ENCODE results near the gene ADARB2. TPM values are rescaled to one million over a fixed set of nuclear protein-coding genes. Genes with fewer than 3 reads are reported as not detected.

The ADARB2 gene
- total and polyA plus RNA-seq, 2 experiments from 2014 or later: 2.0 to 5.0 TPM

DNA sequence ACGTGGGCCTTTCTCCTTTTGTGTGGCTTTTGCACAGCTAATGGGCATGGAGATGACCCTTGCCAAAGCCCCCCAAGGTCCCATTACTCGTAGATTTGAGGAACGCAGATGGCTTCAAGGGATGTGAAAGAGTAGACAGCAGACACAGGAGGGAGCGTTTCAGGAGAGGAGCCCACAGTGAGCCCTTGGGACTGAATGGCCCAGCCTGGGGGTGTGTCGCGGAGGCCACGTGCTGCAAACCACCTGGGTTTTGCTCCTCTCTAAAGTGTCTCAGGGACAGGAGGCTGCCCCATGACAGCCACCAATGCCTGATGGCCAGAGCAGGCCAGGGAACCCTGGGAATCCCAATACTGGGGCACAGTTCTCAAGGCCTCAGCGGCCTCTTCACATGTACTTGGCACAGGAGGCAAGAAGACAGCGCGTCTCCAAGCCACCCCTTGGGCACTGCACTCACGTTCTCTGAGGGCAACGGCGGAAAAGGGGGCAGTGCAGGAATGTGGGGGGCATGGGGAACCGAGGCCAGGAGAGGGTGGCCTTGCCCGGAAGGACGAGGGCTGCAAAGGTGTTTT lies 495.9 kb downstream of the ADARB2 start:
- H3K79me2 ChIP-seq (replicated peaks; ENCODE audit: insufficient read depth): no peaks in the 10 kb centered on the region
- H3K27me3 ChIP-seq (ENCODE audit: insufficient read depth): no peaks in the 10 kb centered on the region
- peaks cover 3% of the 10 kb centered on the region; the same call in 2 of the 3 replicates for H3K9me3 Mint-ChIP-seq
- peaks cover 5% of the 10 kb centered on the region; the same call in 1 of the 3 replicates for H3K4me1 Mint-ChIP-seq
- peaks cover 8% of the 10 kb centered on the region for H3F3A ChIP-seq (replicated peaks; ENCODE audit: low read depth)
- H3K36me3 Mint-ChIP-seq (ENCODE audit: low read depth): no peaks in the 10 kb centered on the region
- H2AFZ ChIP-seq: no peak overlapping the region
- H3K4me3 Mint-ChIP-seq: no peak overlapping the region
- H3K27ac ChIP-seq (ENCODE audit: low read depth): no peak overlapping the region
- no peak; the same call in 2 of the 3 replicates for ATAC-seq
- DNase-seq (ENCODE audit: low spot score): no peak
- peaks cover 16% of the 10 kb centered on the region for H3K27me3 Mint-ChIP-seq (ENCODE audit: insufficient read depth, low read depth, poor library complexity)
- H3K4me1 ChIP-seq (ENCODE audit: insufficient read depth): 0 out of 2 replicates have a peak, but pooled peaks cover 6% of the 10 kb centered on the region
- H3K4me3 ChIP-seq: no peak overlapping the region
- H4K20me1 ChIP-seq (replicated peaks; ENCODE audit: insufficient read depth): no peaks in the 10 kb centered on the region
- H3K9me2 ChIP-seq (ENCODE audit: insufficient read depth): no peaks in the 10 kb centered on the region
- TF ChIP-seq NANOG (IDR thresholded peaks at IDR 0.05; ENCODE audit: borderline replicate concordance): no peak
- no peak for TF ChIP-seq REST (IDR thresholded peaks at IDR 0.05; ENCODE audit: unreplicated experiment)
- TF ChIP-seq STAT1 (IDR thresholded peaks at IDR 0.05; ENCODE audit: unreplicated experiment): no peak
- no peak for TF ChIP-seq ZNF114 (CRISPR knock-in tag; IDR thresholded peaks at IDR 0.05)
- TF ChIP-seq CTCF (conservative IDR thresholded peaks at IDR 0.05; ENCODE audit: low read depth in 2 of 2): no peak
- TF ChIP-seq POLR2AphosphoS5 (IDR thresholded peaks at IDR 0.05; ENCODE audit: low read depth): no peak
- no peak for TF ChIP-seq JUNB (IDR thresholded peaks at IDR 0.05; ENCODE audit: unreplicated experiment)
- TF ChIP-seq EZH2phosphoT487 (IDR thresholded peaks at IDR 0.05; ENCODE audit: unreplicated experiment): no peak
- H3K4me2 ChIP-seq: no peak overlapping the region
- H3K36me3 ChIP-seq (ENCODE audit: insufficient read depth): no peaks in the 10 kb centered on the region
- H3K27ac Mint-ChIP-seq: no peak overlapping the region

DNA sequence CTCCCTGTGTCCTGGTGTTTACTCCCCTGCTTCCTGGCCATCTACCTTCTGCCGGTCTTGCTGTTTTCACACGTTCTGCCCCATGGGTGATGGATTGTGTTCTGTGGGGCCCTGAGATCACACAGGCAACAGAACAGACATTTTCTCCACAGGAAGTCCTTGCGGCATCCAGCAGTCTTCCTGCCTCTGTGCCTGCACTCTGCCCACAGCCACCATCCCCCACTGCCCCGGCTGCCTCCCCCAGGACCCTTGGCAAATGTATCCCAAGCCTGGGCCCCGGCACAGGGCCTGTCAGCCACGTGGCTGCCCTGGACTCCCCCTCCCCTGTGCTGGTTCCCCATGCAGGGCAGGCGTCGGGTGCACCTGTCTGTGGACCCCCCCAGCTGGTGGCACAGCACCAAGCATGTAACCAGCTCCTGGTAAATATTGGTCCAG lies 497.0 kb downstream of the ADARB2 start:
- Histone ChIP-seq H3K4me3 (peak overlapping the region; percentile 49; the same call in 1 of the 2 replicates), H3K79me2 (replicated peaks; ENCODE audit: insufficient read depth) (no peaks in the 10 kb centered on the region), H4K20me1 (replicated peaks; ENCODE audit: insufficient read depth) (no peaks in the 10 kb centered on the region), H3K4me2 (peak overlapping the region; percentile 70), H3F3A (replicated peaks; ENCODE audit: low read depth) (peaks cover 8% of the 10 kb centered on the region), H3K27me3 (ENCODE audit: insufficient read depth) (no peaks in the 10 kb centered on the region), H3K4me1 (ENCODE audit: insufficient read depth) (0 out of 2 replicates have a peak, but pooled peaks cover 6% of the 10 kb centered on the region), H3K36me3 (ENCODE audit: insufficient read depth) (no peaks in the 10 kb centered on the region), H3K27ac (ENCODE audit: low read depth) (peak overlapping the region; percentile 97), H3K9me2 (ENCODE audit: insufficient read depth) (no peaks in the 10 kb centered on the region), H2AFZ (no peak overlapping the region)
- ATAC-seq: peak; percentile 83
- Mint-ChIP-seq H3K27ac (peak overlapping the region; percentile 60), H3K9me3 (peaks cover 3% of the 10 kb centered on the region; the same call in 2 of the 3 replicates), H3K27me3 (ENCODE audit: insufficient read depth, low read depth, poor library complexity) (peaks cover 16% of the 10 kb centered on the region), H3K4me1 (peaks cover 5% of the 10 kb centered on the region; the same call in 1 of the 3 replicates), H3K36me3 (ENCODE audit: low read depth) (no peaks in the 10 kb centered on the region), H3K4me3 (peak overlapping the region; percentile 71)
- peak; percentile 76 for DNase-seq (ENCODE audit: low spot score)
- TF ChIP-seq EZH2 (IDR thresholded peaks at IDR 0.05; ENCODE audit: low read depth, unreplicated experiment): no peak
- TF ChIP-seq, protein P1, sequence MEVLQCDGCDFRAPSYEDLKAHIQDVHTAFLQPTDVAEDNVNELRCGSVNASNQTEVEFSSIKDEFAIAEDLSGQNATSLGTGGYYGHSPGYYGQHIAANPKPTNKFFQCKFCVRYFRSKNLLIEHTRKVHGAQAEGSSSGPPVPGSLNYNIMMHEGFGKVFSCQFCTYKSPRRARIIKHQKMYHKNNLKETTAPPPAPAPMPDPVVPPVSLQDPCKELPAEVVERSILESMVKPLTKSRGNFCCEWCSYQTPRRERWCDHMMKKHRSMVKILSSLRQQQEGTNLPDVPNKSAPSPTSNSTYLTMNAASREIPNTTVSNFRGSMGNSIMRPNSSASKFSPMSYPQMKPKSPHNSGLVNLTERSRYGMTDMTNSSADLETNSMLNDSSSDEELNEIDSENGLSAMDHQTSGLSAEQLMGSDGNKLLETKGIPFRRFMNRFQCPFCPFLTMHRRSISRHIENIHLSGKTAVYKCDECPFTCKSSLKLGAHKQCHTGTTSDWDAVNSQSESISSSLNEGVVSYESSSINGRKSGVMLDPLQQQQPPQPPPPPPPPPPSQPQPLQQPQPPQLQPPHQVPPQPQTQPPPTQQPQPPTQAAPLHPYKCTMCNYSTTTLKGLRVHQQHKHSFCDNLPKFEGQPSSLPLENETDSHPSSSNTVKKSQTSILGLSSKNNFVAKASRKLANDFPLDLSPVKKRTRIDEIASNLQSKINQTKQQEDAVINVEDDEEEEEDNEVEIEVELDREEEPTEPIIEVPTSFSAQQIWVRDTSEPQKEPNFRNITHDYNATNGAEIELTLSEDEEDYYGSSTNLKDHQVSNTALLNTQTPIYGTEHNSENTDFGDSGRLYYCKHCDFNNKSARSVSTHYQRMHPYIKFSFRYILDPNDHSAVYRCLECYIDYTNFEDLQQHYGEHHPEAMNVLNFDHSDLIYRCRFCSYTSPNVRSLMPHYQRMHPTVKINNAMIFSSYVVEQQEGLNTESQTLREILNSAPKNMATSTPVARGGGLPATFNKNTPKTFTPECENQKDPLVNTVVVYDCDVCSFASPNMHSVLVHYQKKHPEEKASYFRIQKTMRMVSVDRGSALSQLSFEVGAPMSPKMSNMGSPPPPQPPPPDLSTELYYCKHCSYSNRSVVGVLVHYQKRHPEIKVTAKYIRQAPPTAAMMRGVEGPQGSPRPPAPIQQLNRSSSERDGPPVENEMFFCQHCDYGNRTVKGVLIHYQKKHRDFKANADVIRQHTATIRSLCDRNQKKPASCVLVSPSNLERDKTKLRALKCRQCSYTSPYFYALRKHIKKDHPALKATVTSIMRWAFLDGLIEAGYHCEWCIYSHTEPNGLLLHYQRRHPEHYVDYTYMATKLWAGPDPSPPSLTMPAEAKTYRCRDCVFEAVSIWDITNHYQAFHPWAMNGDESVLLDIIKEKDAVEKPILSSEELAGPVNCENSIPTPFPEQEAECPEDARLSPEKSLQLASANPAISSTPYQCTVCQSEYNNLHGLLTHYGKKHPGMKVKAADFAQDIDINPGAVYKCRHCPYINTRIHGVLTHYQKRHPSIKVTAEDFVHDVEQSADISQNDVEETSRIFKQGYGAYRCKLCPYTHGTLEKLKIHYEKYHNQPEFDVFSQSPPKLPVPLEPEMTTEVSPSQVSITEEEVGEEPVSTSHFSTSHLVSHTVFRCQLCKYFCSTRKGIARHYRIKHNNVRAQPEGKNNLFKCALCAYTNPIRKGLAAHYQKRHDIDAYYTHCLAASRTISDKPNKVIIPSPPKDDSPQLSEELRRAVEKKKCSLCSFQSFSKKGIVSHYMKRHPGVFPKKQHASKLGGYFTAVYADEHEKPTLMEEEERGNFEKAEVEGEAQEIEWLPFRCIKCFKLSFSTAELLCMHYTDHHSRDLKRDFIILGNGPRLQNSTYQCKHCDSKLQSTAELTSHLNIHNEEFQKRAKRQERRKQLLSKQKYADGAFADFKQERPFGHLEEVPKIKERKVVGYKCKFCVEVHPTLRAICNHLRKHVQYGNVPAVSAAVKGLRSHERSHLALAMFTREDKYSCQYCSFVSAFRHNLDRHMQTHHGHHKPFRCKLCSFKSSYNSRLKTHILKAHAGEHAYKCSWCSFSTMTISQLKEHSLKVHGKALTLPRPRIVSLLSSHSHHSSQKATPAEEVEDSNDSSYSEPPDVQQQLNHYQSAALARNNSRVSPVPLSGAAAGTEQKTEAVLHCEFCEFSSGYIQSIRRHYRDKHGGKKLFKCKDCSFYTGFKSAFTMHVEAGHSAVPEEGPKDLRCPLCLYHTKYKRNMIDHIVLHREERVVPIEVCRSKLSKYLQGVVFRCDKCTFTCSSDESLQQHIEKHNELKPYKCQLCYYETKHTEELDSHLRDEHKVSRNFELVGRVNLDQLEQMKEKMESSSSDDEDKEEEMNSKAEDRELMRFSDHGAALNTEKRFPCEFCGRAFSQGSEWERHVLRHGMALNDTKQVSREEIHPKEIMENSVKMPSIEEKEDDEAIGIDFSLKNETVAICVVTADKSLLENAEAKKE (CRISPR knock-in tag; IDR thresholded peaks at IDR 0.05): no peak
